Upper lobe of left lung (tissue), 6 donors: ENCODE data around the gene NME5. TPM values are rescaled to one million over a fixed set of nuclear protein-coding genes. Genes with fewer than 3 reads are reported as not detected.
"Not testable (repeated sequence)": the region's sequence is repeated elsewhere in the genome, so short reads cannot be mapped to it uniquely, and the experiment has no call there.

Experiments
- ATAC-seq, 2 donors: fragments of 200-7000 bp; cut with Tn5 transposase; one replicate each; pipeline ENCODE4 v1.9.1; 2022; ENCODE audit warnings: mild to moderate bottlenecking in 2 of 2, moderate library complexity in 2 of 2; ENCODE audit not compliant: low FRiP score in 2 of 2
- DNase-seq, 2 donors: peaks; one replicate each; pipeline ENCODE4 v3.0.0-alpha.2; 2019 to 2020
- H3K27ac ChIP-seq, 4 donors: fragments of 200-600 bp; sonication (generic); one replicate each; pipeline ENCODE4 v1.5.1; 2016 to 2019
- H3K27me3 ChIP-seq, 4 donors: fragments of 200-600 bp; sonication (generic); one replicate each; pipeline ENCODE4 v1.5.1; 2017 to 2019
- H3K36me3 ChIP-seq, 4 donors: fragments of 200-600 bp; sonication (generic); one replicate each; pipeline ENCODE4 v1.5.1; 2016 to 2019
- H3K4me1 ChIP-seq, 4 donors: fragments of 200-600 bp; sonication (generic); one replicate each; pipeline ENCODE4 v1.5.1; 2018 to 2019
- H3K4me3 ChIP-seq, 4 donors: fragments of 200-600 bp; sonication (generic); one replicate each; pipeline ENCODE4 v1.5.1; 2017 to 2019; ENCODE audit warnings: mild to moderate bottlenecking in 2 of 4, moderate library complexity in 1 of 4
- H3K9me3 ChIP-seq, 4 donors: fragments of 200-600 bp; sonication (generic); one replicate each; pipeline ENCODE4 v1.5.1; 2018 to 2019
- CTCF ChIP-seq, 6 experiments: fragments of 450-650 bp in 4 of 6; fragments of 200-600 bp in 2 of 6; sonication (generic) in 2 of 6; IDR thresholded peaks; one replicate each; pipeline ENCODE4 v1.5.1; 2016 to 2019; ENCODE audit warnings: antibody characterized with exemption in 6 of 6
- EP300 ChIP-seq, 4 donors: sonication (generic); formaldehyde crosslinking; IDR thresholded peaks; one replicate each; pipeline ENCODE4 v1.5.1; 2017; ENCODE audit warnings: antibody characterized with exemption in 4 of 4, control low read depth in 2 of 4
- POLR2A ChIP-seq, 4 donors: fragments of 450-650 bp; IDR thresholded peaks; one replicate each; pipeline ENCODE4 v1.5.1; 2016 to 2017; ENCODE audit warnings: antibody characterized with exemption in 4 of 4, mild to moderate bottlenecking in 2 of 4
- POLR2AphosphoS5 ChIP-seq, 2 donors: sonication (generic); formaldehyde crosslinking; IDR thresholded peaks; one replicate each; pipeline ENCODE4 v1.5.1; 2017; ENCODE audit warnings: antibody characterized with exemption in 2 of 2
- WGBS, 2 donors: methylation state at CpG; one replicate each; pipeline ENCODE4 v1.1.5; 2017 to 2018; 5-methylcytosine and 5-hydroxymethylcytosine counted together
- small RNA-seq, 4 donors: library from RNA; depleted of rRNA; stranded (forward); fragments of <200 nt; gene quantifications; one replicate each; pipeline ENCODE3, GENCODE V24; 2016
- total RNA-seq, 6 donors: library from RNA; depleted of rRNA in 4 of 6; stranded (reverse); fragments of >200 nt in 4 of 6; gene quantifications; one replicate each; pipeline versions ENCODE4 v1.1.0 to v1.2.1, GENCODE V29; 2016 to 2021
- donor health status: DM: no; HTN: no; CAD: no; lungs with moderate emphysema.
- donor health status: DM: no; HTN: yes; CAD: no; lungs with severe emphysema.

NME5 gene
- total RNA-seq, 6 donors from 2014 or later, result 1.6 to 22.8 (median 4.4) TPM; not detected in 1

DNA sequence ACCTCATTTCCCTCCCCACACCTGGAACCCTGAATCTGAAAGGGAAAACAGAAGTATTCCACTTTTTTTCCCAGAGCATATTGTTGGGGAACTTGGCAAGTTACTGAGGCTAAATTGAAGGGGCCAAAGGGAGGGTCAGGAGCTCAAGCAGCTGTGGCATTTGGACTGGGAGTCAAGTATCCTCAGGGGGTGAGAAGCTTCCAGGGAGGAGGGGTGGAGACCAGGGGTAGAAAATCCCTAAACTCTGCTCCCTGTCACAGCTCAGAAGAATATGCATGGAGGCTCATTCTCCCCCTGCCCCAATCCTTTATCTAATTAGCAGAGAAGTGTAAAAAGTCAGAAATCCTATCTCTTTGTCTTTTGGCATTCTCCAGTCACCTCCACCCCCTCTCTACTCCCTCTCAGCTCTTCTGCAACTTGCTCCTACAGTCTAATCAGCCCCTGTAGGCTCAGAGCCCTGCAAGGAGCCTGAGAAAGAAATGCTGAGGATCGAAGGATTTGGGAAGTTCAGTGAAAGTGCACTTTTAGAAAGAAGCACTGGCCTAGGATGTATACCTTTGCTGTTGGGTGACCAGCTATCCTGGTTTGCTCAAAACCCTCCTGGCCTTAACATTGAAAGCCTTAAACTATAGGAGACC is 61.1 kb downstream of the NME5 start:
- Histone ChIP-seq H3K27ac (no peak overlapping the region), H3K4me1 (no peaks in the 10 kb centered on the region), H3K36me3 (no peaks in the 10 kb centered on the region), H3K4me3 (no peak overlapping the region), H3K9me3 (no peaks in the 10 kb centered on the region), H3K27me3 (no peaks in the 10 kb centered on the region)
- DNase-seq (no peak), ATAC-seq (no peak)
- WGBS, 2 donors, result 47 to 65% methylated on average over 1 of the region's 1 CpG
- TF ChIP-seq EP300 (IDR thresholded peaks at IDR 0.05), result no peak
- TF ChIP-seq POLR2AphosphoS5 (IDR thresholded peaks at IDR 0.05), result no peak

DNA sequence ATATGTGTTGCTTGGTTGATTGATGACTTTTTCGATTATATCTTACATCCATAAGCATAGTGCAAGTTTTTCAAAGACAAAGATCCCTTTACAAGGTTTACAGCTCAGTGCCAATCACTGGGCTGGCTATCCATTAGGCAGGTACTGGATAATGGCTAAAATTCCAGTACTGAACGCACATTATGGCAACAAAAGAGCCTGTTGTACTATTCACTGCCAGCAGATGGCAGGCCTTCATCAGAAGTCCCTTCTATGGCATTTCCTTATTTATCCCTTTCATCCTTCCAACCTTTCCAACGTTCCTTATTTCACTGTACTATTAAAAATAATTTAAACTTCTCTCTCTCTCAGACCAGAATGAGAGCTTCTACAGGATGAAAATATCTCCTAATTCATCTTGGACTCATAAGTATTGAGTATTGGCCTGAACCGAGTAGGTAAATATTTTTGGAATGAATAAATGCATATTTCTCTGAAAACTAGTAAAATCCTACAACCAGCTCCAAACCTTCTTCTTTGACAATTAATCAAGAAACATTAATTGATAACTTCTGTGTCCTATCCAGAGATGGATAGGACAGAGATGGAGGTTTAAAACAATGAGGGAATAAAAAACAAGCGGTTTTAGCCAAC is 62.0 kb downstream of the NME5 start:
- Histone ChIP-seq H3K4me3 (no peak overlapping the region), H3K9me3 (no peaks in the 10 kb centered on the region), H3K27me3 (no peaks in the 10 kb centered on the region), H3K36me3 (no peaks in the 10 kb centered on the region), H3K27ac (no peak overlapping the region), H3K4me1 (no peaks in the 10 kb centered on the region)
- ATAC-seq, result peak; percentile 71 to 87
- peak in 1 of 2 donors; percentile 49 for DNase-seq
- TF ChIP-seq CTCF (IDR thresholded peaks at IDR 0.05), result peak; percentile 58 to 77 (median 70)
- TF ChIP-seq POLR2AphosphoS5 (IDR thresholded peaks at IDR 0.05), result no peak
- 29 to 35% methylated on average over 5 of the region's 5 CpGs for WGBS, 2 donors

GRCh38 chr5:138070026-138070425 is 69.2 kb downstream of the NME5 start:
- H3K9me3 ChIP-seq, ATAC-seq, H3K27ac ChIP-seq, H3K4me3 ChIP-seq, H3K4me1 ChIP-seq, H3K27me3 ChIP-seq, H3K36me3 ChIP-seq: not testable (repeated sequence)
- DNase-seq, result peak in 1 of 2 donors; percentile 53
- WGBS, 2 donors, result 97 to 100% methylated on average over 1 to 23 of the region's 32 CpGs

GRCh38 chr5:138068742-138069600 is 70.3 kb downstream of the NME5 start:
- DNase-seq, result peak in 1 of 2 donors; percentile 77
- peak; percentile 51 to 74 (median 65) for TF ChIP-seq CTCF (IDR thresholded peaks at IDR 0.05)
- no peak for TF ChIP-seq POLR2AphosphoS5 (IDR thresholded peaks at IDR 0.05)
- H3K4me3 ChIP-seq, result no peak overlapping the region
- no peaks in the 10 kb centered on the region for H3K4me1 ChIP-seq
- H3K27ac ChIP-seq, result no peak overlapping the region
- no peaks in the 10 kb centered on the region for H3K9me3 ChIP-seq
- no peaks in the 10 kb centered on the region for H3K36me3 ChIP-seq
- no peaks in the 10 kb centered on the region for H3K27me3 ChIP-seq
- 15 to 19% methylated on average over 6 of the region's 6 CpGs for WGBS, 2 donors
- ATAC-seq, result peak; percentile 75 to 92

DNA sequence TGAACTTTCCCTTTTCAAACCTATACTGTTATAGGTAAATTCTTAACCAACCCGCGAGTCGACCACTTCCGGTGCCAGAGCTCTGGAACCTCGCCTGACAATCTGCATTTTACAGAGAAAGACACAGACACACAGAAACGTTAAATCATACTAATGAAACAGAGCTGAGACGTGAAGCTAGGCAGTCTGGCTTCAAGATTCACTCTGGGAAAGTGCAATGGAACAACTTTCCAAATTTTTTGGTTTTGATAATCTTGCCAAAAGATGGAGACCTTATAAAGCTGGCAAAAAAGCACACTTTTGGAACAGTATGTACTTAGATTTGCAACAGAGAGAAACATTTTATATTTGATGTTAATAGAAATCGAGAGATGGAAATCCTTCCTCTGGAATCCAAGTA is 71.3 kb downstream of the NME5 start:
- Histone ChIP-seq H3K4me3 (no peak overlapping the region), H3K27ac (no peak overlapping the region), H3K36me3 (no peaks in the 10 kb centered on the region), H3K4me1 (no peaks in the 10 kb centered on the region), H3K9me3 (no peaks in the 10 kb centered on the region), H3K27me3 (no peaks in the 10 kb centered on the region)
- WGBS, 2 donors, result 86 to 87% methylated on average over 8 of the region's 8 CpGs
- DNase-seq (no peak), ATAC-seq (no peak)
- TF ChIP-seq POLR2AphosphoS5 (IDR thresholded peaks at IDR 0.05), result no peak
- TF ChIP-seq POLR2A (IDR thresholded peaks at IDR 0.05), result no peak
- TF ChIP-seq EP300 (IDR thresholded peaks at IDR 0.05), result no peak
- no peak for TF ChIP-seq CTCF (IDR thresholded peaks at IDR 0.05)

Small RNAs within 50 kb of the gene (small RNA-seq; reads per million reads assigned to genes)
- gene RNU6-1148P (0 reads per million in 4 donors), gene RNU6-460P (0 to 0.44 (median 0.03) reads per million in 4 donors), gene RNU6-888P (0 reads per million in 4 donors)

Other genes with a start within 250 kb of the NME5 start
- gene PKD2L2, start 250.0 kb downstream of the NME5 start, total RNA-seq, result not detected
- 10 to 100 TPM; 27.1 to 62.9 (median 40.7) TPM for gene FAM13B, start 106.3 kb downstream of the NME5 start, total RNA-seq
- not detected for gene WNT8A, start 55.4 kb downstream of the NME5 start, total RNA-seq
- gene BRD8, start 39.2 kb upstream of the NME5 start, total RNA-seq, result 100 to 1,000 TPM in 1 of 6 donors, 10 to 100 TPM in 5; 26.9 to 210 (median 47.6) TPM
- 1 to 10 TPM; 1.0 to 3.0 (median 1.8) TPM for gene KIF20A, start 39.7 kb upstream of the NME5 start, total RNA-seq
- gene CDC23, start 73.9 kb upstream of the NME5 start, total RNA-seq, result 10 to 100 TPM in 4 of 6 donors, 1 to 10 TPM in 2; 8.4 to 23.2 (median 17.3) TPM
- under 1 TPM in 5 of 6 donors, not detected in 1; 0.30 to 0.86 (median 0.33) TPM for gene GFRA3, start 135.2 kb upstream of the NME5 start, total RNA-seq
- under 1 TPM in 4 of 6 donors, not detected in 2; 0.37 to 0.67 (median 0.54) TPM for gene CDC25C, start 192.4 kb upstream of the NME5 start, total RNA-seq
- 10 to 100 TPM; 15.8 to 71.2 (median 21.9) TPM for gene FAM53C, start 198.8 kb upstream of the NME5 start, total RNA-seq
- gene KDM3B, start 213.3 kb upstream of the NME5 start, total RNA-seq, result 100 to 1,000 TPM in 1 of 6 donors, 10 to 100 TPM in 5; 54.8 to 110 (median 56.8) TPM